BE2C (cell line): ENCODE data around the gene SPINK8.

Source experiments
- DNase-seq: peaks from one replicate; pipeline ENCODE4 v3.0.0-alpha.2; 2020
- H3K27me3 ChIP-seq: fragments of 250-450 bp; sonication (Bioruptor Pico); 2 replicates; pipeline ENCODE4 v1.5.1; 2020; ENCODE audit warnings: mild to moderate bottlenecking
- H3K36me3 ChIP-seq: fragments of 250-450 bp; sonication (Bioruptor Pico); 2 replicates; pipeline ENCODE4 v1.5.1; 2020; ENCODE audit warnings: mild to moderate bottlenecking
- H3K4me1 ChIP-seq: fragments of 250-450 bp; sonication (Bioruptor Pico); 2 replicates; pipeline ENCODE4 v1.5.1; 2020
- H3K4me3 ChIP-seq: 2 replicates; pipeline ENCODE4 v1.5.1; 2011; ENCODE audit warnings: low read depth, low read length
- H3K9me3 ChIP-seq: fragments of 250-450 bp; sonication (Bioruptor Pico); 2 replicates; pipeline ENCODE4 v1.5.1; 2020
- TF ChIP-seq, protein P1 (sequence below): IDR thresholded peaks from 2 replicates; pipeline ENCODE4 v1.5.1; 2012; ENCODE audit warnings: mild to moderate bottlenecking, low read depth, low read length

SPINK8 gene

DNA sequence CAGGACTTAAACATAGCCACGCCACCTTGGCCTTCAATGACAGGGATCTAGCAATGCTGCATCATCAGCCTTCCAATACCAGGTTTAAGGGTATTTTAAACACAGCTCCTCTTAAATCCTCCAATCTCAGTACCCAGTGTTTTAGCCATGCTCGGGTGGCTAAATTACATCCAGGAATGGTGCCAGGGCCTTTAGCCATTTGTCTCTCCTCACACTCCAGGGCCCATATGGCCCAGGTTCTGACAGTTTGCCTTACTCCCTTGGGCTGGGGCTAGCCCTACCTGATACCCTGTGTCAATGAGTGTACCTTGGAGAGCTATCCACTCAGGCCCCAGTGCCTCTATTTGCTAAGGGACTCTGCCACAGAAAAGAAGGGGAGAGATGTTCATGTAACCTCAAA, 63.2 kb downstream of the SPINK8 start:
- no peak for DNase-seq
- no peaks in the 10 kb centered on the region for H3K36me3 ChIP-seq
- H3K9me3 ChIP-seq = no peaks in the 10 kb centered on the region
- H3K4me1 ChIP-seq = no peaks in the 10 kb centered on the region
- no peaks in the 10 kb centered on the region for H3K27me3 ChIP-seq
- H3K4me3 ChIP-seq = no peak overlapping the region
- TF ChIP-seq, protein P1, sequence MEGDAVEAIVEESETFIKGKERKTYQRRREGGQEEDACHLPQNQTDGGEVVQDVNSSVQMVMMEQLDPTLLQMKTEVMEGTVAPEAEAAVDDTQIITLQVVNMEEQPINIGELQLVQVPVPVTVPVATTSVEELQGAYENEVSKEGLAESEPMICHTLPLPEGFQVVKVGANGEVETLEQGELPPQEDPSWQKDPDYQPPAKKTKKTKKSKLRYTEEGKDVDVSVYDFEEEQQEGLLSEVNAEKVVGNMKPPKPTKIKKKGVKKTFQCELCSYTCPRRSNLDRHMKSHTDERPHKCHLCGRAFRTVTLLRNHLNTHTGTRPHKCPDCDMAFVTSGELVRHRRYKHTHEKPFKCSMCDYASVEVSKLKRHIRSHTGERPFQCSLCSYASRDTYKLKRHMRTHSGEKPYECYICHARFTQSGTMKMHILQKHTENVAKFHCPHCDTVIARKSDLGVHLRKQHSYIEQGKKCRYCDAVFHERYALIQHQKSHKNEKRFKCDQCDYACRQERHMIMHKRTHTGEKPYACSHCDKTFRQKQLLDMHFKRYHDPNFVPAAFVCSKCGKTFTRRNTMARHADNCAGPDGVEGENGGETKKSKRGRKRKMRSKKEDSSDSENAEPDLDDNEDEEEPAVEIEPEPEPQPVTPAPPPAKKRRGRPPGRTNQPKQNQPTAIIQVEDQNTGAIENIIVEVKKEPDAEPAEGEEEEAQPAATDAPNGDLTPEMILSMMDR = no peak

DNA sequence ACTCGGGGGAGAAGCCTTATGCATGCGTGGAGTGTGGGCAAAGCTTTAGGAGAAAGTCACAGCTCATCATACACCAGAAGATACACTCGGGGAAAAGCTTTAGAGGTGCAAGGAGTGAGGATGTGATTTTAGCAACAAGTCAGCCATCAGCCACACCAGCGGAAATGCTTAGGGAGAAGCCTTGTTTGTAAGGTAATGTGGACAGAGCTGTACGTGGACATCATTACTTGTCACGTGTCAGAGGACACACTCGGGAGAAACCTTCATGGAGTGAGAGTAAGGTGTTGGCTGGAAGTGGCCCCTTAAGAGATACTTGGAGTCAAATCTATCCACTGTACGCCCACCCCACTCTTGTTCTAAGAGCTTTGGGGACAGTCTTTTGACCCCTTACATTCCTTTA, 63.9 kb downstream of the SPINK8 start:
- Histone ChIP-seq H3K9me3 (no peaks in the 10 kb centered on the region), H3K4me1 (no peaks in the 10 kb centered on the region), H3K36me3 (no peaks in the 10 kb centered on the region), H3K27me3 (no peaks in the 10 kb centered on the region), H3K4me3 (no peak overlapping the region)
- TF ChIP-seq, protein P1 = no peak
- no peak for DNase-seq

DNA sequence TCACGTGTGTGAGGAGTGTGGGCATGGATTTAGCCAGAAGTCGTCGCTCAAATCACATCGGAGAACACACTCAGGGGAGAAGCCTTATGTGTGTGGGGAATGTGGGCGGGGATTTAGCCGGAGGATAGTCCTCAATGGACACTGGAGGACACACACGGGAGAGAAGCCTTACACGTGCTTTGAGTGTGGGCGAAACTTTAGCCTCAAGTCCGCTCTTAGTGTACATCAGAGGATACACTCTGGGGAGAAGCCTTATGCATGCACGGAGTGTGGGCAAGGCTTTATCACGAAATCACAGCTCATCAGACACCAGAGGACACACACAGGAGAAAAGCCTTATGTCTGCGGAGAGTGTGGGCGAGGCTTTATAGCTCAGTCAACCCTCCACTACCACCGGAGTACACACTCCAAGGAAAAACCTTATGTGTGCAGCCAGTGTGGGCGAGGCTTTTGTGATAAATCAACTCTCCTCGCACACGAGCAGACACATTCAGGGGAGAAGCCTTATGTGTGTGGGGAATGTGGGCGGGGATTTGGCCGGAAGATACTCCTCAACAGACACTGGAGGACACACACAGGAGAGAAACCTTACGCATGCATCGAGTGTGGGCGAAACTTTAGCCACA, 64.4 kb downstream of the SPINK8 start:
- H3K4me3 ChIP-seq = no peak overlapping the region
- DNase-seq = no peak
- H3K4me1 ChIP-seq = no peaks in the 10 kb centered on the region
- no peaks in the 10 kb centered on the region for H3K36me3 ChIP-seq
- no peaks in the 10 kb centered on the region for H3K9me3 ChIP-seq
- no peaks in the 10 kb centered on the region for H3K27me3 ChIP-seq
- TF ChIP-seq, protein P1 = no peak

DNA sequence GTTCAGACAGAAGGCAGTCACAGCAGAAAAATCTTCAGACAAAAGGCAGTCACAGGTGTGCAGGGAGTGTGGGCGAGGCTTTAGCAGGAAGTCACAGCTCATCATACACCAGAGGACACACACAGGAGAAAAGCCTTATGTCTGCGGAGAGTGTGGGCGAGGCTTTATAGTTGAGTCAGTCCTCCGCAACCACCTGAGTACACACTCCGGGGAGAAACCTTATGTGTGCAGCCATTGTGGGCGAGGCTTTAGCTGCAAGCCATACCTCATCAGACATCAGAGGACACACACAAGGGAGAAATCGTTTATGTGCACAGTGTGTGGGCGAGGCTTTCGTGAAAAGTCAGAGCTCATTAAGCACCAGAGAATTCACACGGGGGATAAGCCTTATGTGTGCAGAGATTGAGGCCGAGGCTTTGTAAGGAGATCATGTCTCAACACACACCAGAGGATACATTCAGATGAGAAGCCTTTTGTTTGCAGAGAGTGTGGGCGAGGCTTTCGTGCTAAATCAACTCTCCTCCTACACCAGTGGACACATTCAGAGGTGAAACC, 65.0 kb downstream of the SPINK8 start:
- Histone ChIP-seq H3K9me3 (no peaks in the 10 kb centered on the region), H3K4me3 (no peak overlapping the region), H3K27me3 (no peaks in the 10 kb centered on the region), H3K4me1 (no peaks in the 10 kb centered on the region), H3K36me3 (no peaks in the 10 kb centered on the region)
- TF ChIP-seq, protein P1 = no peak
- no peak for DNase-seq

DNA sequence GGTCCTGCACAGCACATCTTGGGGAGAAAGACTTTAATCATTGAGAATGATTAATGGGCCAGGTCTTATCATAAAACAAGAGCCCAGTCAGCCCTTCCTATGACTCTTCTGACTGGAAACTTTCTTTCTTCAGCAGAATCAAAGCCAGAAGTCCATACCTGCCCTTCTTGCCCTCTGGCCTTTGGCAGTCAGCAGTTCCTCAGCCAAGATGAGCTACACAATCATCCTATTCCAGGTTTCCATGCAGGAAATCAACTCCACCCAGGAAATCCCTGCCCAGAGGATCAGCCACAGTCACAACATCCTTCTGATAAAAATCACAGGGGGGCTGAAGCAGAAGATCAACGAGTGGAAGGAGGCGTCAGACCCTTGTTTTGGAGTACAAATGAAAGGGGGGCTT, 65.7 kb downstream of the SPINK8 start:
- no peak for DNase-seq
- H3K27me3 ChIP-seq = no peaks in the 10 kb centered on the region
- H3K36me3 ChIP-seq = no peaks in the 10 kb centered on the region
- no peaks in the 10 kb centered on the region for H3K9me3 ChIP-seq
- TF ChIP-seq, protein P1 = no peak
- H3K4me3 ChIP-seq = no peak overlapping the region
- no peaks in the 10 kb centered on the region for H3K4me1 ChIP-seq

DNA sequence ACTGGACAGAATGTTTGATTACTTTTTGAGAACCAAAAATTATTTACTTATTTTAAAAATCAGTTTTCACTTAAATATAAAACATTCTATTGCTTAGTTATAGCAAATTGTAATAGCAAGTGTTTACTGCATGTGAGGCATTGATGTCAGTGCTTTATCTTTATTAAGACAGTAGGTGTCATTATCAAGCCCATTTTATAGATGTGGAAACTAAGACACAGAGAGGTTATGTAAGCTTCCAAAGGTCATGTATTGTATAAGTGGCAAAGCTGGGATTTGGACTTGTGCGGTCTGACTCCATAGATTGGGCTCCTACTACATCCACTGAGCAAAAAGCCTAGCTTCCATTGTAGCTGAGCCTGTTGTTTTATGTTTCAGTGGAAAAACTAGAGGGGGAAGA, 74.9 kb downstream of the SPINK8 start:
- H3K27me3 ChIP-seq = no peaks in the 10 kb centered on the region
- H3K4me3 ChIP-seq = no peak overlapping the region
- TF ChIP-seq, protein P1 = no peak
- no peaks in the 10 kb centered on the region for H3K4me1 ChIP-seq
- H3K36me3 ChIP-seq = no peaks in the 10 kb centered on the region
- no peak for DNase-seq
- H3K9me3 ChIP-seq = no peaks in the 10 kb centered on the region
